Naive thymus-derived CD4-positive, alpha-beta T cell (primary cell): ENCODE results near the gene USP22. TPM values are rescaled to one million over a fixed set of nuclear protein-coding genes. Genes with fewer than 3 reads are reported as not detected.

ENCODE experiments used
- ATAC-seq: fragments of 150-1000 bp; cut with Tn5 transposase; 2 replicates; pipeline ENCODE4 v1.10.0; 2021; ENCODE audit warnings: mild to moderate bottlenecking, moderate library complexity
- CTCF ChIA-PET: fragments of 350-600 bp; sonication (Branson Sonifier 250); formaldehyde crosslinking; loops from one replicate; lab custom pipeline; 2021; ENCODE audit warnings: antibody characterized with exemption; lab: Charles Lee
- POLR2A ChIA-PET: fragments of 350-600 bp; sonication (Branson Sonifier 250); formaldehyde crosslinking; loops from one replicate; lab custom pipeline; 2021; ENCODE audit warnings: antibody characterized with exemption, inconsistent platforms; lab: Charles Lee
- DNase-seq, 9 donors: peaks; one replicate each; pipeline versions ENCODE4 v3.0.0 to v3.0.0-alpha.2; 2020 to 2022; ENCODE audit warnings: mixed read lengths in 1 of 9
- H3K27ac ChIP-seq: one replicate; pipeline ENCODE4 v1.7.0; 2013; ENCODE audit warnings: mild to moderate bottlenecking, low read depth, low read length, moderate library complexity
- H3K27me3 ChIP-seq, 2 donors: one replicate each; pipeline ENCODE4 v1.7.0; 2013; ENCODE audit warnings: low read length in 2 of 2, mild to moderate bottlenecking in 2 of 2, moderate library complexity in 2 of 2; ENCODE audit not compliant: control insufficient read depth in 2 of 2, insufficient read depth in 2 of 2
- H3K36me3 ChIP-seq, 3 experiments: 1 replicate in 2 of 3; 2 replicates in 1 of 3; pipeline ENCODE4 v1.7.0; 2013; ENCODE audit warnings: low read length in 3 of 3, mild to moderate bottlenecking in 3 of 3, moderate library complexity in 1 of 3; ENCODE audit not compliant: insufficient read depth in 3 of 3, control insufficient read depth in 2 of 3
- H3K4me1 ChIP-seq, 2 donors: one replicate each; pipeline ENCODE4 v1.7.0; 2013; ENCODE audit warnings: low read length in 2 of 2, mild to moderate bottlenecking in 2 of 2, moderate library complexity in 1 of 2; ENCODE audit not compliant: control insufficient read depth in 2 of 2, insufficient read depth in 2 of 2
- H3K4me3 ChIP-seq: 2 replicates; pipeline ENCODE4 v1.7.0; 2013; ENCODE audit warnings: mild to moderate bottlenecking, low read length
- H3K9me3 ChIP-seq, 3 experiments: 1 replicate in 2 of 3; 2 replicates in 1 of 3; pipeline ENCODE4 v1.7.0; 2013; ENCODE audit warnings: low read length in 3 of 3; ENCODE audit not compliant: control insufficient read depth in 2 of 3
- H3K27ac Mint-ChIP-seq, 9 donors: one replicate each; pipeline ENCODE4 v1.8.0; 2020 to 2022; ENCODE audit warnings: mixed read lengths in 9 of 9, mild to moderate bottlenecking in 8 of 9, moderate library complexity in 5 of 9, inconsistent platforms in 2 of 9
- H3K27me3 Mint-ChIP-seq, 5 donors: one replicate each; pipeline ENCODE4 v1.8.0; 2021 to 2022; ENCODE audit warnings: mixed read lengths in 5 of 5, mild to moderate bottlenecking in 1 of 5
- H3K36me3 Mint-ChIP-seq, 5 donors: one replicate each; pipeline ENCODE4 v1.8.0; 2020 to 2022; ENCODE audit warnings: mixed read lengths in 5 of 5, mild to moderate bottlenecking in 3 of 5, inconsistent platforms in 1 of 5
- H3K4me1 Mint-ChIP-seq, 7 donors: one replicate each; pipeline ENCODE4 v1.8.0; 2020 to 2022; ENCODE audit warnings: mixed read lengths in 7 of 7, mild to moderate bottlenecking in 3 of 7, inconsistent platforms in 1 of 7
- H3K4me3 Mint-ChIP-seq, 10 donors: one replicate each; pipeline ENCODE4 v1.8.0; 2020 to 2022; ENCODE audit warnings: mild to moderate bottlenecking in 10 of 10, mixed read lengths in 10 of 10, moderate library complexity in 6 of 10, inconsistent platforms in 2 of 10
- H3K9me3 Mint-ChIP-seq, 11 donors: one replicate each; pipeline ENCODE4 v1.8.0; 2020 to 2022; ENCODE audit warnings: mixed read lengths in 11 of 11, mild to moderate bottlenecking in 4 of 11, inconsistent platforms in 1 of 11, moderate library complexity in 1 of 11
- intact Hi-C, 2 donors: fragments of 100-400 bp; cut with micrococcal nuclease; formaldehyde crosslinking; loops; one replicate each; pipeline ENCODE4 v1.15.1; 2023
- polyA plus RNA-seq, 2 donors: library from polyadenylated mRNA; unstranded; fragments of 300-500 nt; fragmentation: Illumina TruSeq; gene quantifications; one replicate each; pipeline ENCODE4 v1.2.3, GENCODE V29; 2021
- total RNA-seq, 6 experiments: library from RNA in 5 of 6; stranded (reverse) in 5 of 6; gene quantifications; 1 replicate in 5 of 6; 2 replicates in 1 of 6; pipeline ENCODE4 v1.2.3 and lab custom pipeline; 2021 to 2026

USP22 gene
- total and polyA plus RNA-seq, 7 experiments from 2014 or later: 35.0 to 172 (median 138) TPM

DNA sequence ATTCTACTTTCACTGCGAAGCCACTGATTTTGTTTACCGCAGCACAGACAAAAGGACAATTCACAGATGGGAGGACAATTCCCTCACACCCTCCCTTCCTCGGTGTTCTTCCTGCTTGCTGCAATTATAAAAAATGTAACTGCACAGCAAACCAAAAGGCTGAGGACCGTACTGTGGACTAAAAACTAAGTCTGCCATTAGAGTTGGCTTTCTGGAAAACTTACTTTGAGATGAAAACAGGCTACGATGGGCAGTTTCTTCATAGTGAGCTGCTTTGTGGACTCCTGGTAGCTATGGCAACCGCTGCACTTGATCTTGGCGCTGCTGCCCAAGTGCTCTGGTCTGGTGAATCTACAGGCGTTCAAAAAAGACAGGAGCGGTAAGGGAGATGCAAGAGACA, 35.2 kb downstream of the USP22 start:
- POLR2A ChIA-PET: interaction anchor here (0.9 kb wide), 1 partner anchor 36 kb away, joined by 3 read pairs; no protein-coding TSS in a partner anchor
- H3K4me1 Mint-ChIP-seq: peaks cover 0 to 6% (median 4%) of the 10 kb centered on the region in 7 donors
- no peak overlapping the region for H3K4me3 Mint-ChIP-seq
- H3K4me3 ChIP-seq: no peak overlapping the region
- CTCF ChIA-PET: no interaction called here
- H3K9me3 ChIP-seq: no peaks in the 10 kb centered on the region
- no peaks in the 10 kb centered on the region for H3K27me3 Mint-ChIP-seq
- H3K36me3 ChIP-seq: peaks cover 21 to 99% (median 47%) of the 10 kb centered on the region in 3 experiments
- H3K36me3 Mint-ChIP-seq: peaks cover 10 to 54% (median 25%) of the 10 kb centered on the region in 5 donors
- intact Hi-C loops: no loop called here
- no peaks in the 10 kb centered on the region for H3K27me3 ChIP-seq
- no peaks in the 10 kb centered on the region for H3K4me1 ChIP-seq
- no peak for ATAC-seq
- H3K9me3 Mint-ChIP-seq: peaks cover 0 to 2% (median 0%) of the 10 kb centered on the region in 11 donors
- DNase-seq: no peak
- no peak overlapping the region for H3K27ac ChIP-seq
- H3K27ac Mint-ChIP-seq: peak overlapping the region in 2 of 9 donors; percentile 38 to 77

DNA sequence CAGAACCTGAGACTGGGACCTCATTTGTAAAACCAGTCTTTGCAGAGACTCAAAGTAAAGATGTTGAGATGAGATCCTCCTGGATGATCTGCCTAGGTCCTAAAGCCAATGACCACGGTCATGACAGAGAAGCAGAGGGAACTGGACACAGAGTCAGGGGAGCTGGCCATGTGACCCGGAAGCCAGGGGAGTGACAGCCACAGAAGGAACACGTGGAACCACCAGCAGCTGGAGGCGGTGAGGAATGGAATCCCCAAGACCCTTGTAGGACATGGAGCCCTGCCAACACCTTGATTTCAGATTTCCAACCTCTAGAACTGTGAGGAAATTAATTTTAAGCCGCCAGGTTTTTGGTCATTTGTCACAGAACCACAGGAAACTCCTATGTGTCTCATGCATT, 37.0 kb downstream of the USP22 start:
- Mint-ChIP-seq H3K9me3 (peaks cover 0 to 2% (median 0%) of the 10 kb centered on the region in 11 donors), H3K27me3 (no peaks in the 10 kb centered on the region), H3K27ac (peak overlapping the region in 2 of 9 donors; percentile 48 to 50), H3K4me3 (no peak overlapping the region), H3K4me1 (peaks cover 13 to 22% (median 18%) of the 10 kb centered on the region in 7 donors), H3K36me3 (peaks cover 12 to 59% (median 29%) of the 10 kb centered on the region in 5 donors)
- H3K4me3 ChIP-seq: no peak overlapping the region
- POLR2A ChIA-PET: no interaction called here
- H3K27ac ChIP-seq: peak overlapping the region; percentile 1
- intact Hi-C loops: no loop called here
- CTCF ChIA-PET: no interaction called here
- peaks cover 21 to 93% (median 36%) of the 10 kb centered on the region in 3 experiments for H3K36me3 ChIP-seq
- ATAC-seq: no peak
- H3K9me3 ChIP-seq: no peaks in the 10 kb centered on the region
- peaks cover 0 to 18% of the 10 kb centered on the region in 2 donors for H3K4me1 ChIP-seq
- no peaks in the 10 kb centered on the region for H3K27me3 ChIP-seq
- no peak for DNase-seq

DNA sequence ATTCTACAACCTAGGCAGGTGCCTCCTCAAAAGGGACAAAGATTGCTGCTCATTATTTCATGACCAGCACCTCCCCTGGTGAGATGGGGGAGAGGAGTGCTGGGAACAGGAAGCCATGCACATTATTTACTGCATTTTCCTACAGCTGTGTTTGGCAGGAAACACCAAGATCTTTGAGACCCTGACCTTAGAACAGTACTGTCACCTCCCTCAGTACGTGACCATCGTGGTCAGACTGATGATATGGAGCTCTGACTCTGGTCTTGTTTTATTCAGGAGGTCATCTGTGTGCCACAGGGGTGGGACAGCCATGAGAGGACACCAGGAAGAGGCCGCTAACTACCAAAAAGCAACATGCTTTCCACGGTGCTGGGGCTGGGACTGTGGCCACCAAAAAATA, 37.4 kb downstream of the USP22 start:
- no peaks in the 10 kb centered on the region for H3K9me3 ChIP-seq
- ChIA-PET POLR2A (no interaction called here), CTCF (no interaction called here)
- Mint-ChIP-seq H3K4me1 (peaks cover 13 to 26% (median 20%) of the 10 kb centered on the region in 7 donors), H3K9me3 (peaks cover 0 to 2% (median 0%) of the 10 kb centered on the region in 11 donors), H3K27ac (peak overlapping the region in 6 of 9 donors; percentile 33 to 80 (median 59)), H3K36me3 (peaks cover 9 to 55% (median 29%) of the 10 kb centered on the region in 5 donors), H3K27me3 (no peaks in the 10 kb centered on the region), H3K4me3 (no peak overlapping the region)
- H3K27me3 ChIP-seq: no peaks in the 10 kb centered on the region
- ATAC-seq: no peak
- peak overlapping the region; percentile 1 for H3K27ac ChIP-seq
- no peak for DNase-seq
- H3K36me3 ChIP-seq: peaks cover 21 to 90% (median 33%) of the 10 kb centered on the region in 3 experiments
- peaks cover 0 to 18% of the 10 kb centered on the region in 2 donors for H3K4me1 ChIP-seq
- intact Hi-C loops: no loop called here
- no peak overlapping the region for H3K4me3 ChIP-seq

DNA sequence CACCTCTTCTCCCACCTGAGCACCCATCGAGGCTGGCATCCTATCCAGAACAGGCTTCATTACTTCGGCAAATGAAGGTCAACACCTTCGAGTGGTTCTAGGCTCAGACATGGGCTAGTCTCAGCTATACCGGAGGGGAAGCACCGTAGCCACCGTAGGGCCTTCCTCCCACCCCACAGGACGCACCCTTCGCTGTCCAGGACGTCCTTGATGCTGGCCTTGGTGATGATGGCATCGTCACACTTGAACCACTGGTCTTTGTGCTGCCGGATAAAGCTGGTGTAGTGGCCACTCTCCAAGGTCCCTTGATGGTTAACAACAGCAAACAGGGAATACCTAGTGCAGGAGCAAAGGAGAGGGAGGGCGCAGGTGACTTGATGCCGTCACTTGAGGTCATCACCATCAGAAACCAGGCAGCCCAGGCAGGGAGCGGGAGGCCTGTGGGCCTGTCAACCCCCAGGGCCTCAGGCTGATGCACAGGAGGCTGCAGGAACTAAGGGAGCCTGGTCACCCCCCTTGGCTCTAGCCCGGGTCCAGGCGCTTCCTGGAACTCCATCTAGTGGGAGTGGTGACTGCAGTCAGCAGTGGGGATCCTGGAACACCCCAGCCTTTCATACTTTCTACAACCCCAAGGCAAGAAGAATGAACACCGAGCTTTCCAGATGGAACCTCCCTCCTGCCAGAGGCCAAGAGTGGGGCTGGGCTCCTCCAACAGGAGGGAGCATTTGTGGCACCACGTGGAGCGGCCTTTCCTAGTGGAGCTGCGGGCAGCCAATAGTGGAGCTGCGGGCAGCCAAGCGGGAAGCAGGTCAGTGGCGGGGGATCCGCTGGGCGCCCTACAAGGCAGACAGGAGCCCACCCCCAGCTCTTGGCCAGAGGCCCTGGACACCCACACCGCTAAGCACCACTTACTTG, 38.5 kb downstream of the USP22 start:
- Mint-ChIP-seq H3K36me3 (peaks cover 9 to 53% (median 29%) of the 10 kb centered on the region in 5 donors), H3K9me3 (peaks cover 0 to 2% (median 0%) of the 10 kb centered on the region in 11 donors), H3K27ac (peak overlapping the region in 2 of 9 donors; percentile 5 to 43), H3K4me3 (no peak overlapping the region), H3K4me1 (peaks cover 20 to 37% (median 31%) of the 10 kb centered on the region in 7 donors), H3K27me3 (no peaks in the 10 kb centered on the region)
- ChIA-PET POLR2A (no interaction called here), CTCF (no interaction called here)
- H3K4me1 ChIP-seq: peaks cover 0 to 24% of the 10 kb centered on the region in 2 donors
- H3K27ac ChIP-seq: no peak overlapping the region
- no peaks in the 10 kb centered on the region for H3K9me3 ChIP-seq
- intact Hi-C loops: loop anchor here in 1 of 2 donors (5.0 kb wide), 1 partner anchor 38 kb away; the partner anchor contains the start of gene USP22
- DNase-seq: no peak
- H3K27me3 ChIP-seq: no peaks in the 10 kb centered on the region
- no peak overlapping the region for H3K4me3 ChIP-seq
- ATAC-seq: no peak
- peaks cover 21 to 87% (median 33%) of the 10 kb centered on the region in 3 experiments for H3K36me3 ChIP-seq

DNA sequence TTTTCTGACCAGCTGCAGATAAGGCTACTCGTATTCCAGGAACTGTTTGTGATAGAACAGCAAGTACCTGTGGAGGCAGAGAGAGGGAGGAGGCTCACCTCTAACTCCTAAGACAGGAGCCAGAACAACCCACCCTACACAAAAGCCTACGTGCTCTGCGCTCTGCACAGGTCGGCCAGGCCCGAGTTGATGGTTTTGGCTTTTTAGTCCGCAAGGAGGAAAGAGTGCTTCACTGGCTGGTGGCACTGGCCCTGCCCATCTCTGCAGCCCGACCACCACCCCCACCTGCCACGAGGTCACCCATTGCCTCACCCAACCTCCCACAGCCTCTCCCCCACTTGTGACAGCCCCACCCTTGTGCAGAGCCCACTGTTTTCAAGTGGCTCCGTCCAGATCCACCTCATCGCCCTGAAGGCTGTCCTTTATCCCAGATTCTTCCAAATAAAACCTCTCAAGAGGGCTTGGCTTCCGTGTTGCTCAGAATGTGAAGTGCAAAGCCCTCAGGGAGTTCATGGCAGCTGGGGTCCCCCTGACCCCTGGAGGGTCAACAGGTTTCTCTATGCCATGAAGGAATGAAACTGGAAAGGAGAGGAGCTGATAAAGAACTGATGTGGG, 39.7 kb downstream of the USP22 start:
- no peak for DNase-seq
- no peak for ATAC-seq
- Mint-ChIP-seq H3K27me3 (no peaks in the 10 kb centered on the region), H3K36me3 (peaks cover 9 to 46% (median 29%) of the 10 kb centered on the region in 5 donors), H3K27ac (peak overlapping the region in 4 of 9 donors; percentile 24 to 59 (median 37)), H3K4me3 (no peak overlapping the region), H3K9me3 (no peaks in the 10 kb centered on the region), H3K4me1 (peaks cover 27 to 49% (median 42%) of the 10 kb centered on the region in 7 donors)
- Histone ChIP-seq H3K4me1 (peaks cover 0 to 35% of the 10 kb centered on the region in 2 donors), H3K9me3 (no peaks in the 10 kb centered on the region), H3K27me3 (no peaks in the 10 kb centered on the region), H3K4me3 (no peak overlapping the region), H3K36me3 (peaks cover 18 to 76% (median 28%) of the 10 kb centered on the region in 3 experiments), H3K27ac (no peak overlapping the region)
- intact Hi-C loops: loop anchor here in 1 of 2 donors (5.0 kb wide), 1 partner anchor 39 kb away; the partner anchor contains the start of gene USP22
- CTCF ChIA-PET: no interaction called here
- POLR2A ChIA-PET: no interaction called here

DNA sequence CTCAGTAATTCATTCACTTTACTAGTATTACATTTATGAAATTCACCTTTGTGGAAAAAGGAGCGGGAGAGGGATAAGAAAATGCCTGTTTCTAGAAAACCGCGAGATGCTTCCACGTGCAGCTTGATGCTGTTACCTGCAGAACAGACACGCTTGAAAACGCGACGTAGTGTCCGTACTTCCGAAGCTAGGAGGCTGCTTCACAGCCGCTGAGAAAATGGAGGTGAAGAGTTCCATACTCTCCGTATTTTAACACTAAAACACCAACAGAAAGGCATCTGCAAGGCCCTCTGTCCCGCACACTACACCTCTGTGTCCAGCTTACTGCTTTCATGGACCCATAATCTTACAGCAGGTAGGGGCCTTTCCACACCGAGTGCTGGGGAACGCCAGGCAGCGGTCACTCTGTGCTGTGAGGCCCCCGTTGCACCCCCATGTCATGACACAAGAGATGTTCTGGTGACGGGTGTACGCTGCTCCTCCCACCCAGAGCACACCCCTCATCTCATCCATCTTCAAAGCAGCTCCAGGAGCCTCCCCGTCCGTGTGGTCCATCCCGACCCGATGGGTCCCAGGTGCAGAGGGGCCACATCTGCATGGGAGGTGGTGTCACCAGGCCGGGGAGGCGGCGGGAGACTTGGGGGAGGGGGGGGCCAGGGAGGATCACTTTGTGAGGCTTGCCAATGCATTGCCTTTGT, 40.4 kb downstream of the USP22 start:
- no peak overlapping the region for H3K27ac ChIP-seq
- DNase-seq: no peak
- CTCF ChIA-PET: no interaction called here
- H3K27ac Mint-ChIP-seq: peak overlapping the region in 8 of 9 donors; percentile 58 to 93 (median 86)
- peaks cover 9 to 41% (median 28%) of the 10 kb centered on the region in 5 donors for H3K36me3 Mint-ChIP-seq
- no peak overlapping the region for H3K4me3 Mint-ChIP-seq
- no peak for ATAC-seq
- H3K9me3 ChIP-seq: no peaks in the 10 kb centered on the region
- H3K4me1 ChIP-seq: peaks cover 0 to 35% of the 10 kb centered on the region in 2 donors
- no peaks in the 10 kb centered on the region for H3K27me3 Mint-ChIP-seq
- H3K36me3 ChIP-seq: peaks cover 13 to 70% (median 21%) of the 10 kb centered on the region in 3 experiments
- intact Hi-C loops: loop anchor here in 1 of 2 donors (5.0 kb wide), 1 partner anchor 40 kb away; the partner anchor contains the start of gene USP22
- peaks cover 27 to 49% (median 44%) of the 10 kb centered on the region in 7 donors for H3K4me1 Mint-ChIP-seq
- H3K27me3 ChIP-seq: no peaks in the 10 kb centered on the region
- no peaks in the 10 kb centered on the region for H3K9me3 Mint-ChIP-seq
- no peak overlapping the region for H3K4me3 ChIP-seq
- POLR2A ChIA-PET: no interaction called here
